ENCODE measurements around the gene ARHGEF38.

ARHGEF38 gene

DNA sequence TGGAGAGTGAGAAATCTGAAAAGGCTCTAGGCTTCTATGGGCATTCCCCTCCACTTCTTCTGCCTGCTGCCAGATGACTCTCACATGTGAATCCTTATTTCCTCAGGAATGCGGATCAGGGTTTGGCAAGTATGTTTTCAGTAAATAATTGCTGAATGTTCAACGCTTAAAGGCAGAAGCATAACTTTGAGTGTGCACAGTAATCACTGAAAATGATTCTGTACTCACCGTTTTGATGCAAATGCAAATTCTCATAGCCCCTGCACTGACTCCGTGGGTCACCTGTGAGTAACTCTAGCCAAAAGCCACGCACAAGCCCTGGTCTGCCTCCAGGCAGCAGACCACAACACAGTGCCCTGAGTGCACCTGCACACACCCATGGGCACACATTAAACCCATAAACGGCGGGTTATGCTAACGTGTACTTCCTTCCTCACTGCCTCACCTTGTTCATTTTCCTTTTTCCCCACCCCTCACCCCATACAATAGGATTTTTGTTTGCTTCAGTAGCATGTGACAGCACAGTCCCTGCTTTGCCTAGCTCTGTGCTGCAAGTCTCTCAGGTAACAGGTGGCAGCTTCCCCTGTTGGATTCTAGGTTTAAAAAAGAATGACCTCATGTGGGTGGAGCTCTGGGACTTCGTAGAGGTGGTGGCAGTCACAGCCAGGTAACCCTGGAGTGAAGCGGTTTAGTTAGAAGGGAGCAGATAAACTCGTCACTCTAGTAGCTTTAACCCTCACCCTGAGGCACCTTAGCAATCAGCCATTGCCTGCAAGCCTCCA is at the start of gene ARHGEF38:
Gene ARHGEF38, plus strand, starts transcription at position 656 of the 782 bp plus-strand sequence. CDS start 146 bp downstream, outside the sequence.
- peak; percentile 92 for DNase-seq

GRCh38 chr4:105503484-105503883 is 48.9 kb upstream of the ARHGEF38 start:
- no peak for DNase-seq

DNA sequence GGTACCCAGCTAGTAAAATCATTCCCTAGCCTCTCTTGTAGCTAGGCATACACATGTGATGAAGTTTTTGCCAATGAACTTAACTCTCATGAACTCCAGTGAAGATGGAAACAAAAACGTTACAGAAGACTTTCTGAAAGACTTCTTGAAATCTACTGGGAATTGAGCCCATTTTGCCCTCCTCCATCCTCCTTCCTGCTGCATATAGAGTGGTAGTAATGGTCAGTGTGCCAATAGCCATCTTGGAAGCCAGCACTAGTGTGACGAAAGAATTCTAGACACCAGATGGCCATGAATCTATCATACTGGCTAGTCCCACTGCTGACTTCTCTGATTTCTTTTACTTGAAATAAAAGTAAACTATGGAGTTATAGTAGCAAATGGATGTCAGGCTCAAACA is 47.7 kb upstream of the ARHGEF38 start:
- DNase-seq: no peak

DNA sequence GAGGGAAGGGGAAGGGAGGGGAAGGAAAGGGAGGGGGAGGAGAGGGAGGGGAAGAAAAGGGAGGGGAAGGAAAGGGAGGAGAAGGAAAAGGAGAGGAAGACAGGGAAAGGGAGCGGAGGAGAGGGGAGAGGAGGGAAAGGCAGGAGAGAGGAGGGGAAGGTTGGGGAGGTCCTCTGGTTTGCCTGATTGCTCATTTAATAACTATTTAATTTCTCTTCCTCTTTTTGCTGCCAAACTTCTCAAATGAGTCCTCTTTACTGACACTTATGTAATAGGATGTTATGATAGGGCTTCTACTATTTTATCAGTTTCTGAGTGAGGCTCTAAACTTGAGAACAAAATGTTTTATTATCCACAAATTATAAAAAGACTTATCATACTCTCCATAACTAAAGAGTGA is 43.1 kb upstream of the ARHGEF38 start:
- DNase-seq: no peak

- DNase-seq: no peak
Measured at GRCh38 chr4:105509714-105510113, 42.7 kb upstream of the ARHGEF38 start.

GRCh38 chr4:105510245-105510644 is 42.2 kb upstream of the ARHGEF38 start:
- DNase-seq: no peak

DNA sequence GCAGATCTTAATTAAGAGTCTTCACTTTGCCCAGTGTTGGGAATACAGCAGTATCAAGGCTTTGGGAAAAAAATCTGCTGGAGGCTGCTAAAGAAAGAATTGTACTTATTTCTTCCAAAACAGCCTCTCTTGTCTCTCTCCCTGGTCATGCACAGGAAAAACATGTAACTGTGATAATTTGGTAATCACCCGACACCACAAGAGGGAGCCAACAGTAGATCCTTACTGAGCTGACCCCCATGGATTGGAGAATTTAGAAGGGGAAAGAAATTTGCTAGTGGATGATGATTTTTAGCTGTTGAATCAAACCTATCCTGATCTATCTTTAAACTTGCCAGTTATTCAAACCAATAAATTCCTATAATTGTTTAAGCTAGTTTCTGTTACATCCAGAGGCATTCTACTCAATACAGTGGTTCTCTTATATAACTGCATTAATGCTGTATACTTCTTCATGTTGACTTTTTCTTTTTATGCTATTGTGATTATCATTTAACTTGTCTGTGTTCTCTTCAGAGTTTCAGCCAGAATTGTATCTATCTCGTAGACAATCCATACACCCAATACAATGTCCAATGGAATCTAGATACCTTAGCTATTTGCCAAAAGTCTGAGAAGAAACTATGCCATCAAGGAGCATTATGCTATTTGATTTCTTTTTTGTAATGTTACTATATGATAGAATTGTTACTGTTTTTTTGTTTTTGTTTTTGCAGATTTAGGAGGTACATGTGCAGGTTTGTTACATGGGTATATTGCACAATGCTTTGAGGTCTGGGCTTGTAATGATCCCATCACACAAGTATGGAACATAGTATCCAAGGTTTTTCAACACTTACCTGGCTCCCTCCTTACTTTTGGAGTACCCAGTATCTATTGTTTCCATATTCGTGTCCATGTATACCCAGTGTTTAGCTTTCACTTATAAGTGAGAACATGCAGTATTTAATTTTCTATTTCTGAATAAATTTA is 31.3 kb upstream of the ARHGEF38 start:
- DNase-seq: peak; percentile 17

- no peak for DNase-seq
Measured at GRCh38 chr4:105526656-105527055, 25.8 kb upstream of the ARHGEF38 start.

- no peak for DNase-seq
Measured at GRCh38 chr4:105527081-105527480, 25.3 kb upstream of the ARHGEF38 start.

DNA sequence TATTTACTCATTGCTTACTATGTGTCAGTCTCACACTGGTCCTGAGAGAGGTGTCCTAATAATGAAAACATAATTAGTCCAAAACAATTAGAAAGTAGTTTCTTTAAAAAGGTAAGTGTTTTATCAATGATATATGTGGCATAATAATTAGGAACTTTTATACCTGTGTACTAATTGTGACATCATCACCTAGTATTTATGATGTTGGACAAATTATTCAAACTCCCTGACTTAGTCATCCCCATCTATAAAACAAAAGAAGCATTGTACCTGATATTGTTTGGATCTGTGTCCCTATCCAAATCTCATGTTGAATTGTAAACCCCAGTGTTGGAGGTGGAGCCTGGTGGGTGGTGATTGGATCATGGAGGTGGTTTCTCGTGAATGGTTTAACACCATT is 15.8 kb upstream of the ARHGEF38 start:
- DNase-seq: no peak

DNA sequence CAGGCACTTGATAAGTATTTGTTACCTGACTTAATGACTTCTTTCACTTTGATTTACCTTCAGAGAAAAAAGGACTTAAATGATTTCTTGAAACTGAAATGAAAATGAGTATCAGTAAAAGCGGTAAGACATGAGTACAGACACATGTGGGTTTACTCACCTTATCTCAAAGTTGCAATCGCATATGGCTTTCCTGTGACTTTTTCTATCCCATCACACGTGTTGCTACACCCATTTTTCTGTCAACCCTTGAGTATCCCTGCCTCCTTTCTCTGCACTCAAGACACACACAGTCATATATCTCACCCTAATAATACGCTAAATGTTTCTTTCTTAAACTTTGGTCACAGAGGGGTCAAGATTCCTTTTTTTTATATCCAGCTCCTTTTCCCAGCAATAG is 11.0 kb upstream of the ARHGEF38 start:
- DNase-seq: no peak

- no peak for DNase-seq
Measured at GRCh38 chr4:105542039-105542438, 10.4 kb upstream of the ARHGEF38 start.

GRCh38 chr4:105543346-105543745 is 9.1 kb upstream of the ARHGEF38 start:
- no peak for DNase-seq

DNA sequence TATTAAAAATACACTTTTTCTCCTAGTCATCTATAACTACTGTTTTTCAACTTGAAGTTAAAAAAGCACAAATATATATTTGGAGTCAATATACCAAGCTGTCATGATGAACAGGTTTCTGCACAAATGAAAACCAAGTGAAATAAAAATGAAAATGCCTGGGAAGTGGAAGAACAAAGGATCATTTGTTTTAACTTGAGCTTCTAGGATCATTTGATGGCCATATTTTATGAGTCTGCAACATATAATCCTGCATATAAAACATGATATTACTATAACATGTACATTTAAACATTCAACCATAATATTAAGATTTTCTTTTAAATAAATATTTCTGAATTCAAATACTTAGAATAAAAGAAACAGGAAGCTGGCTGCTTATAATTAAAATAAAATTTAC is 8.5 kb upstream of the ARHGEF38 start:
- peak; percentile 67 for DNase-seq

GRCh38 chr4:105544520-105545286 is 7.7 kb upstream of the ARHGEF38 start:
- DNase-seq: no peak

DNA sequence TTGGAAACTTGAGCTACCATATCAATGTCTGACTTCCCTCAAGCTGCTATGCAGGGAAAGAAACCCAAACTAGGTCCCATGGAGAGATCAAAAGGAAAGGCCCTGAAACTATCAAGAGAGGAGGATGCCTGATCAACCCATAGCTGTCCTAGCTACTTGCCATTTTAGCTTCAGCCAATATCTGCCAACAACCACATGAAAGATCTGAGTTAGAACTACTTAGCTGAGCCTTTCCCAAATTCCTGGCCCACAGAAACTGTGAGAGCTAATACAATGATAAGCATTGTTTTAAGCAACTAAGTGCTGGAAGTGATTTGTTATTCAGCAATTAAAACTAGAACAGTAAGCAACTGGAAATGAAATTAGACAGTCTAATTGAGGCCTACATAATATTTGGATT is 6.3 kb upstream of the ARHGEF38 start:
- no peak for DNase-seq

- DNase-seq: no peak
Measured at GRCh38 chr4:105547769-105548168, 4.7 kb upstream of the ARHGEF38 start.

DNA sequence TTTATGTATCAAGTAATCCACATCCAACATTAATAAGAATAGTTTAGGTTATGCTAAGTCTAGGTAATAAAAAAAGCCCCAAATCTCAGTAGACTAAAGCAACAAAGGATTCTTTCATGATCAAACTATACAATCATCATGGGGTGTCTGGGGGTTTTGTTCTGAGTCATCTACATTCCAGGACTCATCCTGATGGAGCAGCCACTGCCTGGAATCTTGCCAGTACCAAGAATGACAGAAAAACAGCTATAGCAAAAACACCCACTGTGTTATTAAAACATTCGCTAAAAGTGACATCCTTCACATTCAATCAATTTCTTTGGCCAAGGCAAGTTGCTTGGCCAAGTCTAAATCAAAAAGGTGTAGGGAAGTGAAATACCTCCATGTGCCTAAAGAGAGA is 3.9 kb upstream of the ARHGEF38 start:
- no peak for DNase-seq

GRCh38 chr4:105550641-105551040 is 1.8 kb upstream of the ARHGEF38 start:
- no peak for DNase-seq

- no peak for DNase-seq
Measured at GRCh38 chr4:105555409-105555808, 3.0 kb downstream of the ARHGEF38 start.

GRCh38 chr4:105556206-105556605 is 3.8 kb downstream of the ARHGEF38 start:
- DNase-seq: no peak

- no peak for DNase-seq
Measured at GRCh38 chr4:105558277-105558676, 5.9 kb downstream of the ARHGEF38 start.

DNA sequence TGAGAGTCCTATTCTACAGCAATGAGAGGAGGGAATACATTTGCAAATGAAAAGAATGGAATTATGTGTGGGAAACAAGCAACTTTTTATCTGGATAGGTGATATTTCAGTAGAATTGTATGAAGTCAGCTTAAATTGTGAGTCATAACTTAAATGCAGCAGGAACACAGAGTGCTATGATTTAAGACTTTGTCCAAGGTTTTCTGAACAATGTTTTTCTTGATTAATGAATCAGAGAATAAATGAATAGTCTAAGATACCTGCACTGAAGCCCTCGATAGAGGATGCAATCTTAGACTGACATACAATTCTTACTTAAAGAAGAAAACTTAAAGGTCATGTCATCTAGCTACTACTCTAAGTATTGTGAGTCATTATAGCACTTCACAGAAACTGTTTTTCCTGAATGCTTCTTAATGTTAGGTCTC is 8.0 kb downstream of the ARHGEF38 start:
- DNase-seq: no peak

Data from NCI-H526 treated with DMSO at 0.1 percent for 48 hours (cell line).